Ishikawa (cell line): ENCODE results near the gene SLC38A10.
A peak's percentile ranks its signal among the peaks of the same experiment; 100 is the strongest.

Experiments
- CEBPB ChIP-seq: IDR thresholded peaks from 2 replicates; pipeline ENCODE4 v1.6.1; 2012
- CREB1 ChIP-seq: IDR thresholded peaks from 2 replicates; pipeline ENCODE4 v1.6.1; 2012; ENCODE audit warnings: low read depth
- EGR1 ChIP-seq: IDR thresholded peaks from 2 replicates; pipeline ENCODE4 v1.6.1; 2012
- EP300 ChIP-seq: IDR thresholded peaks from 2 replicates; pipeline ENCODE4 v1.6.1; 2012; ENCODE audit warnings: borderline replicate concordance
- FOXM1 ChIP-seq: IDR thresholded peaks from 2 replicates; pipeline ENCODE4 v1.6.1; 2012; ENCODE audit warnings: low read depth, borderline replicate concordance
- RAD21 ChIP-seq: IDR thresholded peaks from 2 replicates; pipeline ENCODE4 v1.6.1; 2012; ENCODE audit warnings: low read depth
- TEAD4 ChIP-seq: IDR thresholded peaks from 2 replicates; pipeline ENCODE4 v1.6.1; 2012
- YY1 ChIP-seq: IDR thresholded peaks from 2 replicates; pipeline ENCODE4 v1.6.1; 2012; ENCODE audit warnings: low read depth
- ZBTB7A ChIP-seq: IDR thresholded peaks from 2 replicates; pipeline ENCODE4 v1.6.1; 2012; ENCODE audit warnings: low read depth
- TF ChIP-seq, protein P1 (sequence below): IDR thresholded peaks from 2 replicates; pipeline ENCODE4 v1.6.1; 2012
- TF ChIP-seq, protein P2 (sequence below): IDR thresholded peaks from 2 replicates; pipeline ENCODE4 v1.6.1; 2012; ENCODE audit warnings: low read depth, mild to moderate bottlenecking
- TF ChIP-seq, protein P3 (sequence below): IDR thresholded peaks from 2 replicates; pipeline ENCODE4 v1.6.1; 2012

GRCh38 chr17:81294512-81295030, 536 bp downstream of the SLC38A10 start:
- TF ChIP-seq YY1 (no peak), RAD21 (no peak), EP300 (no peak), TEAD4 (no peak), FOXM1 (no peak), CREB1 (no peak), CEBPB (no peak), ZBTB7A (peak; percentile 65), EGR1 (no peak)
- TF ChIP-seq, protein P1, sequence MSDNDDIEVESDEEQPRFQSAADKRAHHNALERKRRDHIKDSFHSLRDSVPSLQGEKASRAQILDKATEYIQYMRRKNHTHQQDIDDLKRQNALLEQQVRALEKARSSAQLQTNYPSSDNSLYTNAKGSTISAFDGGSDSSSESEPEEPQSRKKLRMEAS: no peak
- TF ChIP-seq, protein P2, sequence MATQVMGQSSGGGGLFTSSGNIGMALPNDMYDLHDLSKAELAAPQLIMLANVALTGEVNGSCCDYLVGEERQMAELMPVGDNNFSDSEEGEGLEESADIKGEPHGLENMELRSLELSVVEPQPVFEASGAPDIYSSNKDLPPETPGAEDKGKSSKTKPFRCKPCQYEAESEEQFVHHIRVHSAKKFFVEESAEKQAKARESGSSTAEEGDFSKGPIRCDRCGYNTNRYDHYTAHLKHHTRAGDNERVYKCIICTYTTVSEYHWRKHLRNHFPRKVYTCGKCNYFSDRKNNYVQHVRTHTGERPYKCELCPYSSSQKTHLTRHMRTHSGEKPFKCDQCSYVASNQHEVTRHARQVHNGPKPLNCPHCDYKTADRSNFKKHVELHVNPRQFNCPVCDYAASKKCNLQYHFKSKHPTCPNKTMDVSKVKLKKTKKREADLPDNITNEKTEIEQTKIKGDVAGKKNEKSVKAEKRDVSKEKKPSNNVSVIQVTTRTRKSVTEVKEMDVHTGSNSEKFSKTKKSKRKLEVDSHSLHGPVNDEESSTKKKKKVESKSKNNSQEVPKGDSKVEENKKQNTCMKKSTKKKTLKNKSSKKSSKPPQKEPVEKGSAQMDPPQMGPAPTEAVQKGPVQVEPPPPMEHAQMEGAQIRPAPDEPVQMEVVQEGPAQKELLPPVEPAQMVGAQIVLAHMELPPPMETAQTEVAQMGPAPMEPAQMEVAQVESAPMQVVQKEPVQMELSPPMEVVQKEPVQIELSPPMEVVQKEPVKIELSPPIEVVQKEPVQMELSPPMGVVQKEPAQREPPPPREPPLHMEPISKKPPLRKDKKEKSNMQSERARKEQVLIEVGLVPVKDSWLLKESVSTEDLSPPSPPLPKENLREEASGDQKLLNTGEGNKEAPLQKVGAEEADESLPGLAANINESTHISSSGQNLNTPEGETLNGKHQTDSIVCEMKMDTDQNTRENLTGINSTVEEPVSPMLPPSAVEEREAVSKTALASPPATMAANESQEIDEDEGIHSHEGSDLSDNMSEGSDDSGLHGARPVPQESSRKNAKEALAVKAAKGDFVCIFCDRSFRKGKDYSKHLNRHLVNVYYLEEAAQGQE: no peak
- TF ChIP-seq, protein P3, sequence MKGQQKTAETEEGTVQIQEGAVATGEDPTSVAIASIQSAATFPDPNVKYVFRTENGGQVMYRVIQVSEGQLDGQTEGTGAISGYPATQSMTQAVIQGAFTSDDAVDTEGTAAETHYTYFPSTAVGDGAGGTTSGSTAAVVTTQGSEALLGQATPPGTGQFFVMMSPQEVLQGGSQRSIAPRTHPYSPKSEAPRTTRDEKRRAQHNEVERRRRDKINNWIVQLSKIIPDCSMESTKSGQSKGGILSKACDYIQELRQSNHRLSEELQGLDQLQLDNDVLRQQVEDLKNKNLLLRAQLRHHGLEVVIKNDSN: no peak
